HG03039 (cell line): ENCODE results near the gene GRIA2.

ENCODE experiments used
- ATAC-seq: cut with Tn5 transposase; IDR thresholded peaks from one replicate; pipeline ENCODE4 v1.9.1; 2021; ENCODE audit warnings: mild to moderate bottlenecking, moderate library complexity; ENCODE audit not compliant: unreplicated experiment

GRIA2 gene

GRCh38 chr4:157358851-157359250, 138.3 kb downstream of the GRIA2 start:
- ATAC-seq: no peak

GRCh38 chr4:157363360-157363759, 142.8 kb downstream of the GRIA2 start:
- no peak for ATAC-seq

GRCh38 chr4:157372154-157372553, 151.6 kb downstream of the GRIA2 start:
- ATAC-seq: no peak

GRCh38 chr4:157372567-157372966, 152.0 kb downstream of the GRIA2 start:
- ATAC-seq: no peak

- ATAC-seq: no peak
These were observed 169.2 kb downstream of the GRIA2 start for GRCh38 chr4:157389741-157390140.

- ATAC-seq: no peak
These were observed 184.5 kb downstream of the GRIA2 start for GRCh38 chr4:157405070-157405469.
